Measurements from ENCODE around the gene UTP25.

DNA sequence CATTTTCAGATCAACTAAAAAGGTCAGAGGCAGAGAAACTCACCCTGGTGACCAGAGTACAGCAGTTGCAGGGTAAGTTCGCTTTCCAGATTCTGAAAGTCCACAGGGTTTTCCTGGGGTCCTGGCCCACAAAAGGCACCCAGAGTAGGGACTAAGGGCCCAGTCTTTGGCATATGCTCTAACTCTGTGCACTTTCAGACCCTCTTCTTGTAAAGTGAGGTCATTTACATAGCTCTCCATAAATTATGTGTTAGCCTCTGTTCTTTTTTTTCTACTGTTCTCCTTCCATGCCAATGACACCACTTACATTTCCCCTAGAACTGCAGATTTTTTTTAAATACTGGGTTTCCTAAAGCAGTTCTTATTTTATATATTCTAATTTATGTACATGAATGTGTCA lies 49.7 kb upstream of the UTP25 start:
- TF ChIP-seq, protein P1, sequence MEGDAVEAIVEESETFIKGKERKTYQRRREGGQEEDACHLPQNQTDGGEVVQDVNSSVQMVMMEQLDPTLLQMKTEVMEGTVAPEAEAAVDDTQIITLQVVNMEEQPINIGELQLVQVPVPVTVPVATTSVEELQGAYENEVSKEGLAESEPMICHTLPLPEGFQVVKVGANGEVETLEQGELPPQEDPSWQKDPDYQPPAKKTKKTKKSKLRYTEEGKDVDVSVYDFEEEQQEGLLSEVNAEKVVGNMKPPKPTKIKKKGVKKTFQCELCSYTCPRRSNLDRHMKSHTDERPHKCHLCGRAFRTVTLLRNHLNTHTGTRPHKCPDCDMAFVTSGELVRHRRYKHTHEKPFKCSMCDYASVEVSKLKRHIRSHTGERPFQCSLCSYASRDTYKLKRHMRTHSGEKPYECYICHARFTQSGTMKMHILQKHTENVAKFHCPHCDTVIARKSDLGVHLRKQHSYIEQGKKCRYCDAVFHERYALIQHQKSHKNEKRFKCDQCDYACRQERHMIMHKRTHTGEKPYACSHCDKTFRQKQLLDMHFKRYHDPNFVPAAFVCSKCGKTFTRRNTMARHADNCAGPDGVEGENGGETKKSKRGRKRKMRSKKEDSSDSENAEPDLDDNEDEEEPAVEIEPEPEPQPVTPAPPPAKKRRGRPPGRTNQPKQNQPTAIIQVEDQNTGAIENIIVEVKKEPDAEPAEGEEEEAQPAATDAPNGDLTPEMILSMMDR (IDR thresholded peaks at IDR 0.05), result no peak
- no peak for TF ChIP-seq POLR2AphosphoS5 (IDR thresholded peaks at IDR 0.05)
- no peak for TF ChIP-seq POLR2A (IDR thresholded peaks at IDR 0.05; ENCODE audit: low read depth)
- no peak for TF ChIP-seq EP300 (IDR thresholded peaks at IDR 0.05)
